Measurements from ENCODE around the gene CHML.

The CHML gene

DNA sequence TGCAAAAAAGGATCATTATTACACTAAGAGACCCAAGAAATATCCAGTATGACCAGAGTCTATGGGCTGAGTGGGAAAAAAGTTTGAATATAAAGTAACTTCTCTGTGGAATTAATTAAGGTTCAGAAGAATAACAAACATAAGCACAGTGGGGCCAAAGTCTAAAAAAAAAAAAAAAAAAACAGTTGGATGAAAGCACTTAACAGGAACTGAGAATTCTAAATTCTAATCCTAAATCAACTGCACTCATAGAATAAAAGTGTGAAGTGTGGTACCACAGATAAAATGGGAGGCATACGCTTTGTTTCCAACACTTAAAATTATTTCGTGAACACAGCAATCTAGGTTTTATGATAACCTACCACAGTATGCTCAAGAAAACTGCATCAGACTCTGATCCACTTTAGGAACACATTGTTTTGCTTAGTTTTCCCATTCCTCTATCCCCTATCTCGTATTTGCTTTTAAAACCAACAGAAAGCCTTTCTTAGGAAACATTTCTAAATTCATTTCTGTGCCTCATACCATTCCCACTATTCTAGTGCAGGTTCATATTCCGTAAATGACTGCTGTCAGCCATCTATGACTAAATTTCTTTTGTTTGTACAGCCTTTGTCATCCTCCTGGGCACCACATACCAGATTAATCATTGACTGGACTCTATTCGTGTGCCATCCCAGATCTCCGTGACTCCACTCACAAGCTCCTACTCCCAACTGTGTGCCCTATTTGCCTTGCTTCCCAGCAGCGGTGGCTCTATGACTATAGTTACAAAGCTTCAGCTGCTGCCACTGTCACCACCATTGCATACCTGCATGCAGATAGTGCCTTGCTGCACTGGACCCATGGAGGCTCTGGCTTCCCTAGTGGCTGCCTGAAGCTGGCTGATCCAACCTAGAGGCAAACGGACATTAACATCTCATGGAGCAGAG lies 24.9 kb downstream of the CHML start:
- DNase-seq, result no peak

DNA sequence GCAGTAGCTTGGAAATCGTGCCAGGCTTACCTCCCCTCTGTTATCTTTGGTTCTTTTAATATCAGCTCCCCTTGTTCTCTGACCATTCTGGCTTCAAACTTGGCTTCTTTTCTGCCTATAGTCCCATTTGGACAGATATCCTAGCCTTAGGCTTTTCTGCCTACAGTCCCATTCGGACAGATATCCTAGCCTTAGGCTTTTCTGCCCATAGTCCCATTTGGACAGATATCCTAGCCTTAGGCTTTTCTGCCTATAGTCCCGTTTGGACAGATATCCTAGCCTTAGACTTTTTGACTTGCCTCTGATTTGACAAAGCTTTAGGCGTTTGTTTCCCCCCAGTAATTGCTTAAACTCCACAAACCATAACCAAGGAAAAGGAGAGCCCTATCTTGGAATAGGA lies 25.6 kb downstream of the CHML start:
- DNase-seq, result no peak

DNA sequence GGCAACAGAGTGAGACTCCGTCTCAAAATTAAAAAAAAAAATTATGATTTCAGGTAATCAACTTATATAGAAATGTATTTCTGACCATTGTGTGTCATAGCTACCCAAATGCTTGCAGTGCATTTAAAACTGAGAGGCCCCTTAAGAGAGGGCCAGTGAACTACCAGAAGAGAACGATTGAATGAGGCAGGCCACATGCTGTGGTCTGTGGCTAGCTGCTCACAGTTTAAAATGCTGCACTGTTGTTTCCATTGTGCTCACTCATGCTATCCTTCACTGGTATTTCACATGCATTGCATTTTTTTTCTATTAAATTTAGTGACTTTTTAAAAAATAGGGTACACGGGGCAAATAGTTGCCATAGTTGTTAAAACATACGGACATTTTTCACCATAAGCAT lies 26.0 kb downstream of the CHML start:
- DNase-seq, result no peak

DNA sequence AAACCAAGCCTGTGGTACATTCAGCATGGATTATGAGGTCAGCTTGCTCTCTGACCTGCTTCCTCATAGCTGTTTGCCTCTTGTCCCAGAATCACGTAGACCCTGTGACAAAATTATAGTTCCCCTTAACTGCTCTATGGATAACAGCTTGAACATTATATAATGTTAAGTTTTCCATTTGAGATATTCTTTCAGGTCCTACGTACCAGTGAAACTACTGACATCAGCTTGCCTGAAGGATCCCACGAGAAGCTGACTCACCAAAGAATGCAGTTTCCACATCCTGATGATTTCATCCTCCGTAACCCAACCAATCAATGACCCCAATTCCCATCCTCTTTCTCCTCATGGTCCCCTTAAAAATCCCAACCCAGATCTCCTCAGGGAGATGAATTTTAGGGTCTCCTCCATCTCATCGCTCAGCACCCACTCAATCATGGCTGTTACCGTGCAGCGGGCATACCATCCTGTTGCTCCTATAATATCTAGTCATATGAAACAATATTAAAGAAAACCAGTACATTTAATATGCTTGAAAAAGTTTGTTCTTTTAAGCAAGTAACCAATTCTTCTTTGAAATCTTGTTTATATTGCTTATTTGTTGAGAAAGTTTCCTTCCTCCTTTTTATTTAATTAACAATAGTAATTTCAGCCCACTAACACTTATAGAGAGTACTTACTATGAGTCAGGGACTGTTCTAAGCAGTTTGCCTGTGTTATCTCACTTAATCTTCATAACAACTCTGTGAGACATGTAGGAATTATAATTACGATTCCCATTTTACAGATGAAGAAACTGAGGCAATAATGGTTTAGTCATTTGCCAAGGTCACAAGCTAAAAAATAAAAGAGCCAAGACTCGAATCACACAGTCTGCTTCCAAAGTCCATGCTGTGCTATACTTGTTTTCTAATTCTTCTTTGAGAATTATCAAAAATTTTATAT lies 27.4 kb downstream of the CHML start:
- DNase-seq, result no peak

DNA sequence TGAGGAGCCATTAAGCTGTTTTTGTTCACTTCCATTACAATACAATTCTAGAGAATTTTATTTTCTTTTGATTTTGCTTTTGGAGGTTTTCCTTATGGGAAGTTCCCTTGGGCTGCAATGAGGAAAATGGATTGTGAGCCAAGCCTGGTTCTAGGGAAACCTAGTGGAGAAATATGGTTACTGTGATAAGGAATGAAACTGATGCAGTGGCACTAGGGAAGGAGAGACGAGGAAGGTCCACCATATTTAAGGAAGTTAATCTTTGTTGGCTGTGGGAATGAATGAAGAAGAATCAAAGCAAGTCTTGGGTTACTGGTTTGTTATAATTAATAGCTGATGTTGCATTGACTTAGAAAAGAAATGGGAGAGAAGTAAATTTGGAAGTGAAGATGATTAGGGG lies 28.4 kb downstream of the CHML start:
- no peak for DNase-seq

DNA sequence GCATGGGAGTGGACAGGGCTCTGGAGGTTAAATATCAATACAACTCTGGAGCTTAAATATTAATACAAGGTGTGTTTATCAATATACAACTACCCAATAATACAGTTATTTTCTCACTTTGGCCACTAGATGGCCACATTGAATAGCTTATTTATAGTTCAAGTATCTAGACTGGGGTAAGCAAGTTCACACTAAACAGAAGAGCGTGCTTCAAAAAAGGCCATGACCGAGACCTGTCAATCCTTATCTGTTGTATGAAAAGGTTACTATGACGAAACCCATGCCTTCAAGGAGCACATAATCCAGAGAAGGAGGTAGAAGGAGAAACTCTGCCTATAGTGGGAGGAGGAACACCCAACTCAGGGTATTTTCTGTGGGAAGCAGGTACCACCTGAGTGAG lies 29.1 kb downstream of the CHML start:
- no peak for DNase-seq

DNA sequence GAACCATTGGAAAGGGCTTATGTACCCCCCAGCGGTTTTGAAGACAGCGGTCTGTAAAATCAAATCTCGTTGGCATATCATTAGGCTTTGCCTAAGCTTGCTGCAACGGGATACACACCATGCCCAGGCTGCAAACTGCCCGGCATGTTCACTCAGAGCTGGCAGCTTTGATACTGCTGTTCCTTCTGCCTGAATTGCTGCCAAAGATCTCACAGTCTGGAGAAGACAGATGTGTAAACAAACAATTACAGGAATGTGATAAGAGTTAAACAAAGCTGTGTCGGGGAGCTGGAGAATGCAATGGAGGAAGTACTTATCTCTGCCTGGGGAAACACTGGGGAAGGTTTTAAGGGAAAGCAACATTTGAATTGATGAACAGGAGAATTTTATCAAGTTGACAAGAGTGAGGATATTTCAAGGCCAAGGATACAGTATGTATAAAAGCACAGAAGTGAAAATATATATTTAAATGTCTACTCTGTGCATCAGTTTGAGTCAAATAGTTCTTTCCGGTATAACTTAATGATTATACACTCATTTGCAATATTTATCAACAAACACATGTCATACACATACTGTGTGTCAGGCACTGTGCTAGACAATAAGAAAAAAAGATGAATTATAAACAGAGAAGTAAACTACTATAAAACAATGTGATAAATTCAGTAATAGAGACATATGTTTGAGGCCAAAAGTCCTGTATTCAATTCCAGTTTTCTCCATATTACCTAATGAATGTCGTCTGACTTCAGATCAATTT lies 29.9 kb downstream of the CHML start:
- DNase-seq, result no peak

DNA sequence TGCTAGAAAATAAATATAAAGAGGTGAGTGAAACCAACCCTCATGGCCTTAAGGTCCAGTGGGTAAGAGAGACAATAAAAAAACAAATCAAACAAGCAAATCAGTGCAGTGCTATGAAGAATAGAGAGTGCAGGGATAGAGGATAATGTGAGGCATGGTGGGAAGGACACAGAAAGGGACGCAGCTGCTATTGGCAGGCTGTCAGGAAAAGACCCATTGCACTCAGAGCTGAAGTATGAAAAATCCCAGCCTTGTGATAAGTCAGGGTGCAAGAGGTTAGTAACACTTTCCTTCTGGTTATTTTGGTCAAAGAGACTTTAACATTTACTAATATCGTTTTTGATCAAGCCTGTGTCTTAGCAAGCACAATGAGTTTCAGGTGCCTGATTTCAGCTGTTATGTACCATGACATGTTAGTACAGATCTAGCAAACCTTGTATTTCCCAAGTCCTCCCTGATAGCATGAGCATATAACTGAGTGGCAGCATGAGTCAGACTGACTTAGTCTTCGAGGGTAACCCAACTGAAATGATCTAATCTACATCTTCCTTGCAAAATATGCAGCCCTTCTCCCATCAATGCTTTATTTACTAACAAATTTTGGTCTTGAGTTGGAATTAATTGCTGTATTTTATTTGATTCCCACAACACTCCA lies 31.7 kb downstream of the CHML start:
- no peak for DNase-seq

DNA sequence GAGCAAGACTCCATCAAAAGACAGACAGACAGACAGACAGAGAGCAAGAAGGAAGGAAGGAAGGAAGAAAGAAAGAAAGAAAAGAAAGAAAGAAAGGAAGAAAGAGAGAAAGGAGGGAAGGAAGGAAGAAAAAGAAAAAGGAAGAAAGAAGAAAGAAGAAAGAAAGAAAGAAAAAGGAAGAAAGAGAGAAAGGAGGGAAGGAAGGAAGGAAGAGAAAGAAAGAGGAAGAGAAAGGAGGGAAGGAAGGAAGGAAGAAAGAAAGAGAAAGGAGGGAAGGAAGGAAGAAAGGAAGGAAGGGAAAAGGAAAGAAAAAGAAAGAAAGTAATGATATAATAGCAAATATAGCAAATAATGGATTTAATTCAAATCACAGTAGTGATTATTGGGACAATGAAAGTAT lies 32.7 kb downstream of the CHML start:
- no peak for DNase-seq

DNA sequence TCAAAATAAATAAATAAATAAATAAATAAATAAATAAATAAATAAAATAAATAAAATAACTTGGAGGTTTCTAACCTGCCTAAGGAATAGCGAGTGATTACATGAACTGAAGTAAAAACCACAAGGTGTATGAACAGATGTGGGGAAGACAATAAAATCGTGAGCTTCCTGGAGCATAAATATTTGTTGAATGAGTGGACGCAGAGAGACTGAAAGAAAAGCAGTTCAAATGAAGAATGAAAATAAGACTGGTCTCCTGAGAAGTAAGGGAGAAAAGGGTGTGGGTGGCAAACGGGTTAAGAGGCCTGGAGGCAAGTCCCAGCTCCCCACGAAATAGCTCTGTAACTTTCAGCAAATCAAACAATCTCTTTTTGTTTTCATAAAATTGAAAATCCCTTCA lies 33.6 kb downstream of the CHML start:
- no peak for DNase-seq

DNA sequence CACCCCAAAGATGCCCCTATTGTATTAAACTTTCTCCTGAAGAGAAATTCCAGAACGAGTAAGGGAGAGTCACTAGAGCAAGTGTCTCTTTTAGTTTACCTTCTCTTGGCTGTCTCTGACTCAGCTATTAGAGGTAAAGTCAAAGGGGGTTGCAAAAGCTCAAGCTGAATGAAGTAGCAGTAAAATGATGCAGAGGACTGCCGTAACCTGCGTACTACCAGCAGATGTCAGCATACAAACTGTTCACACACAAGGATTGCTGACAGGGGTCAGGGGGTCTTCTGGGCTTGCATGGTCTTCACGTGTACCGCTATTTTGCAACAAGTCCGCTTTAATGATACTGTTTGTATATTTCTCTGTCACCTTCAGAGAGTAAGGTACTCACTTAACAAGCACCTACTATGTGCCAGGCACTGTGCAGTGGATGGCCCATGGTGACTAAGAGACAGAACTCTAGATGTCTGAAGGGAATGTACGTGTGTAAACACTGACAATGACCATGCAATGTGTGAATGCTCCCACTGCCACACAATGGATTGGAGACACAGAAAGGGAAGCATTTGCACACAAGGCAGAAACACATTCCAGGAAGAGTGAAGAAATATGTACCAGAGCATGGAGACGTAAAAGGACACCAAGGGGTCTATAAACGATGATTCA lies 34.9 kb downstream of the CHML start:
- no peak for DNase-seq

DNA sequence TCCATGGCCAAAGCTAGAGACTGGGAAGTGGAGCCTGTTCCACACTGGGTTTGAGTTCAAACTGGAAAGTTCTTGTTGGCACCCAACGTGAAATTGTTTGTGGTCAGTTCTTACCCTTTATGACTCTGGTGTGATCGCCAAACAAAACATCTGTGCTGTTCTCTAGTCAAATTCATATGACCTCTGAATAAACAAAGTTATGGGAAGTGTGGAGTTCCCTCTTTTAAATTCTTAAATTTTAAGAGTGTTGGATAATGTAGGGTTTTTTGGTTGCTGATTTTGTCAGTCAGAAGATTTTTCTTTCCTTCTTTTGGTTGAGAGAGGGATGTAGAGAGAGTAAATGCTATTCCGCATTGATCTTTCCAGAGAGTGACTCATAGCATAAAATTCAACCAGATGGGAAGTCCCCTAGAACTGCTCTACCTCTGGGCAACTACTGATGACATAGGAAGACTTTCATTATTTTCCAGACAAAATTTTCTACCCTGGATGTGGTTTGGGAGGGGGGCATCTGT lies 36.4 kb downstream of the CHML start:
- no peak for DNase-seq

DNA sequence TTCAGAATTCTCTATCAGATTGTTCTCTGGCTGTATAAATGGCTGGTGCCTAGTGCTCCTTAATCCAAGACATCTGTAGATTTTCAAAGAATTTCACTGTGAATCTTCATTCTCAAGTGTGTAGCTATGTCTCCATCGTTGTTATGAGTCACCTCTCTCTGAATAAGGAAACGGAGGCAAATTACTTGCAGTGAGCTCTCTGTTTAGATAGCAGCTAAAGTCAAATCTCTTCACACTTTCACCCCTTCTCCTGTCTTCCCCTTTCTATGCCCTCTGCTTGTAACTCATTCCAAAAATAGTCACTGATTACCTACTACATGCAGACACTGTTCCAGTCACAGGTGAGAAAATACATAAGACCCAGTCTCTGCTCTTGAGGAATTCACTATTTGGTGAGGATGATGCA lies 39.7 kb downstream of the CHML start:
- no peak for DNase-seq

DNA sequence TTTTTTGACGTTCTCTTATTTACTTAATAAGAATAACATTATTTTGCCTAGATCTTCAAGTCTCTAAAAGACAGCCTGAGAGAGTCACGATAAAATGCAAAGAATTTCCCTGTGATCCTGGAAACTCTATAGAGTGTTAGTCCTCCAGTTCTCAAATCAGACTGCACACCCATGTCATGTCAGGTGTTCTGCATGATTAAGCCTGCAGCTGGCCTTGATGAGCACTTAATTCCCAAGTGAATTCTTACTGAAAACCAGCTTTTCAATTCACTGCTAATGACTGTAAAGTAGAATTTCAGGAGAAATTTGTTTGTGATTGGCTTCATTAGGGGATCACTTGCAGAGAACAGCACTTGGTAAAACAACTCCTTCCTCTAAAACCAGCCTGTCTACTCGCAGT lies 41.9 kb downstream of the CHML start:
- DNase-seq, result no peak

DNA sequence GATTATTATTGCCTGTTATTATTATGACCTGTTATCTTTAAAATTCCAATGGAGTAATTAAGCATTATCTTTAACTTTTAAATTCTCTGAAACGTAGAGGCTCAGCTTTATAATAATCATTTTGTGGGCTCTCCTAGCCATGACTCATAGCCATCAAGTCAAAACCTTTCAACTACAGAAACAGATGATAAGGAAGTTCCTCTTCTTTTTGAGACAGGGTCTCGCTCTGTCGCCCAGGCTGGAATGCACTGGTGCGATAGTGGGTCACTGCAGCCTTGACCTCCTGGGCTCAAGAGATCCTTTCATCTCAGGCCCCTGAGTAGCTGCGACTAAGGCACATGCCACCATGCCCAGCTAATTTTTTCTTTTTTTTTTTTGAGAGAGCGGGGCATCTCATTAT lies 43.5 kb downstream of the CHML start:
- DNase-seq, result no peak

DNA sequence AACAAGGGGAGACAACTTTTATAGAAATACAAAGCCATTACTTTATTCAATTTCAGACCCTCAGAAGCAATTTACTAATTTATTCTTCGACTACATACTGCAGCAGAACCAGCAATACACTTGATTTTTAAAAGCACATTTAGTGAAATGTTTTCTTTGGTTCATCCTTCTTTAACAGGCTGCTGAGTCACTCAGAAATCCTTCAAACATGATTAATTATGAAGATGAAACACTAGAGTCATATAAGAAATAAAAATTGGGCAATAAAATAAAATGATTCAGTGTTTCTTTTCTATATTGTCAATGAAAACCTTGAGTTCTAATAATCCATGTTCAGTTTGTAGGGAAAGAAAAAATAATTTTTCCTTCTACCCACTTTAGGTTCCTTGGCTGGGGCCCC lies 47.0 kb downstream of the CHML start:
- no peak for DNase-seq

DNA sequence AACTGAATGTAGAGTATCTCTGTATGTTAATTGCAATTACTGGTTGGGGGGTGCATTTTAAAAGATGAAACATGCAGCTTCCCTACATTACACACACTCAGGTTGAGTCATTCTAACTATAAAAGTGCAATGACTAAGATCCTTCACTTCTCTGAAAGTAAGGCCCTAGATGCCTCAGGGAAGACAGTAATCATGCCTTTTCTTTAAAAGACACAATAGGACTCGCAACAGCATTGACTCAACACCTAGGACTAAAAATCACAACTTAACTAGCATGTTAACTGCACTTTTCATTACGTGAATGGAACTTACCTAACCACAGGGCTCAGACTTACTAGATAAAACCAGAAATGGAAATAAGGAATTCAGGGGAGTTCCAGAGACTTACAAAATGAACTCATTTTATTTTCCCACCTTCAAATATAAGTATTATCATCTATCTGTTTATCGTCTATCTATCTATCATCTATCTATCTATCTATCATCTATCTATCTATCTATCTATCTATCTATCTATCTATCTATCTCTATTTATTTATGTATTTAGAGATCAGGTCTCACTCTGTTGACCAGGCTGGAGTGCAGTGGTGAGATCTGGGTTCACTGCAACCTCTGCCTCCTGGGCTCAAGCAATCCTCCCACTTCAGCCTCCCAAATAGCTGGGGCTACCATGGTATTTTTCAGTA lies 47.8 kb downstream of the CHML start:
- DNase-seq, result no peak

DNA sequence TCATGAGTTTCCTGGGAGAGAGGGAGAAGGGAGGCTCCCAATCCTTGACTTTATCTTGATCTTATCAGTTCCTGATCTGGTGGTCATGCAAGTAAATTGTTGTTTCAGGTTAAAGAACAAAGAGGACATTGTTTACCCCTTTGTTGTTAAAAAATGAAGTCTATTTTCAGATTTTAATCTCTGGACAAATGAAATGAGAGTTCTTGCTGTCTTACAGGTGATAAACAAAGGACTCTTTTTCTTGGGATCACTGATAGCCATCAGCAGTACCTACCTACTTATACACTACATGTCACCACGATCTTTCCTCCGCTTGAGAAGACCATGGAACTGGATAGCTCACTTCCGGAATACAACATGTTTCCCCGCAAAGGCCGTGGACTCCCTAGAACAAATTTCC lies 48.4 kb downstream of the CHML start:
- DNase-seq, result no peak

DNA sequence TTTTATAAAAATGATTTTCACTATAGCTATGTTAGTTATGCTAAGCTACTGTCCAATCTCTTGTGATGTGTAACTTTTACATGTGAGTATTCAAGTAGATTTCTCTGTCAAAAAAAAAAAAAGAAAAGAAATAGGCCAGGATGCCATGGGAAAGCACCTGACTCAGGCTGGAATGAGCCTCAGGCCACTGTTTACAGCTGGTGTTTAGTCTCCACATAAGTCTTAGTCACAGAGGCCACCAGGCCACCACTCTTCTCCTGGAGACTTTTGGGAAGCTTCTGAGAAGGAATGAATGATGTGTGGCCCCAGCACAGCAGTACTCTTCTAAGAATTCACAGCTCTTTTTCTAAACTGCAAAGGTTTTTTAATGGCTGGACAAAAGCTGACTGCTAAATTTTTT lies 48.9 kb downstream of the CHML start:
- no peak for DNase-seq

DNA sequence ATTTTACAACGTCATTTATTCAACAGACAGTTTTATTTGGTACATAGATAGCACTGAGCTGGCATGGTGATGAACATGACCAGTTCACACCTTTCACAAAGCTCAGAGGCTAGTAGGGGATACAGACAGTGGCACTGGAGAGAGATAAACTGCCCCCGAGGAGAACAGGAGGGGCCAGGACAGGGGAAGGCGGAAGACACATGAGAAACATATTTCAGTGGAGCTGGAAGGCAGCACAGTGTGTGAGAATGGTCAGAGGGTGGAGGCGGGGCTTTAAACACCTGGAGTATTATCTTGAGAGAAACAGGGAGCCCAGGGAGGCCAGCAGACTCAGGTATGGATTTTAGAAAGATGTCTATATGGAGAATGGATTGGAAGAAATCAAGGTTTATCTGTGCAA lies 49.5 kb downstream of the CHML start:
- no peak for DNase-seq
